ENCODE measurements around the gene USP3. TPM values are rescaled to one million over a fixed set of nuclear protein-coding genes. Genes with fewer than 3 reads are reported as not detected.

The USP3 gene
- total and polyA plus RNA-seq, 2 of the 13 experiments (the other 11 are each of a cell fraction or from before 2014, with no cell fraction given): 14.3 to 61.2 TPM

- TF ChIP-seq ARID3A (IDR thresholded peaks at IDR 0.05; ENCODE audit: low read depth, low read length) (no peak), DZIP1 (CRISPR knock-in tag; IDR thresholded peaks at IDR 0.05) (no peak), RFXAP (CRISPR knock-in tag; IDR thresholded peaks at IDR 0.05; ENCODE audit: borderline replicate concordance) (no peak), ZNF317 (CRISPR knock-in tag; IDR thresholded peaks at IDR 0.05) (no peak), CTCF (CRISPR knock-in tag; IDR thresholded peaks at IDR 0.05) (no peak), SCMH1 (CRISPR knock-in tag; IDR thresholded peaks at IDR 0.05; ENCODE audit: borderline replicate concordance) (no peak)
These were observed 68.5 kb downstream of the USP3 start (continued) for GRCh38 chr15:63572749-63573464.

Measured in HepG2 (cell line).